ENCODE results near the gene DGLUCY.
"Not testable (repeated sequence)": the region's sequence is repeated elsewhere in the genome, so short reads cannot be mapped to it uniquely, and the experiment has no call there.

Gene DGLUCY

DNA sequence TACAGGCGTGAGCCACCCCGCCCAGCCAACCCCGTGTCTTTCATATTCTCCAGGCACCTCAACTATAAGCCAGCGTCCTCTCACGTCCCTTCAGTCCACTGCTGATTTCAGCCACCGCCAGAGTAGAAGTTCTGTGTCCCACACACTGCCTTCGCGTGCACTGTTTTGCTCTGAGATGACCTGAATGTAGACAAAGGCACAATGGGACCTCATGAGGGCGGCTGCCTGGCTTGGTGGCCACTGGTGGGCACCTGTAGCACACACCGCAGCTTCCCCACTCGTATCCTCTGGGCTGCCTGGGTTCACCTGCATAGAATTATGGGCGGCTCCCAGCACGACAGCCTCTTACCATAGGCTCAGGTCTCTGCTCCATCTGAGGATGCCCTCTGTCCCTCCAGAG, 73.4 kb downstream of the DGLUCY start:
- no peak for DNase-seq
- intact Hi-C loops (cut with DNase I; ENCODE audit: low total_unique reads), result loop anchor here (5.0 kb wide), 2 partner anchors 85 to 100 kb away; no protein-coding TSS in a partner anchor
- H3K4me3 ChIP-seq, result no peak overlapping the region
- no peaks in the 10 kb centered on the region for H3K27me3 ChIP-seq
- no peak overlapping the region for H3K27ac ChIP-seq
- H3K4me1 ChIP-seq, result no peaks in the 10 kb centered on the region
- H3K9me3 ChIP-seq, result no peaks in the 10 kb centered on the region
- H3K36me3 ChIP-seq, result peaks cover 43 to 84% (median 71%) of the 10 kb centered on the region in 3 donors
- TF ChIP-seq CTCF (IDR thresholded peaks at IDR 0.05), result no peak

DNA sequence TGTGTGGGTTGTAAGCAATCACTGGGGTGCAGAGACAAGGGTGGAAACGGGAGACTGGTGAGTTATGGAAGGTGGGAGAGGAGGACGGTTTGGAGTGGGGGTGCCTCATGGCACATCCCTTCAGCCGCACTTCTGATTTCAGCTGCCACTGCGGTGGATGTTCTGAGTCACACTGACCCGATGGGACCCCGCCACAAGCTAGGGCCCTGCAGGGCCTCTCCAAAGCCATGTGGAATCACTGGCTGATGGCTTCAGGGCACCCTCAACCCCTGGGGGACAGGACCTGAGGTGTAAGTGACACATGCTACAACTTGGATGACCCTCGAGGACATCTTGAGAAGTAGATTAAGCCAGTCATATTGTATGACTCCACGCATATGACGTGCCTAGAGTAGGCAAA, 77.0 kb downstream of the DGLUCY start:
- Histone ChIP-seq H3K27me3 (no peaks in the 10 kb centered on the region), H3K36me3 (peaks cover 25 to 67% (median 58%) of the 10 kb centered on the region in 3 donors), H3K4me1 (no peaks in the 10 kb centered on the region), H3K27ac (no peak overlapping the region), H3K9me3 (no peaks in the 10 kb centered on the region), H3K4me3 (no peak overlapping the region)
- no peak for DNase-seq
- intact Hi-C loops (cut with DNase I; ENCODE audit: low total_unique reads), result no loop called here
- TF ChIP-seq CTCF (IDR thresholded peaks at IDR 0.05), result no peak

DNA sequence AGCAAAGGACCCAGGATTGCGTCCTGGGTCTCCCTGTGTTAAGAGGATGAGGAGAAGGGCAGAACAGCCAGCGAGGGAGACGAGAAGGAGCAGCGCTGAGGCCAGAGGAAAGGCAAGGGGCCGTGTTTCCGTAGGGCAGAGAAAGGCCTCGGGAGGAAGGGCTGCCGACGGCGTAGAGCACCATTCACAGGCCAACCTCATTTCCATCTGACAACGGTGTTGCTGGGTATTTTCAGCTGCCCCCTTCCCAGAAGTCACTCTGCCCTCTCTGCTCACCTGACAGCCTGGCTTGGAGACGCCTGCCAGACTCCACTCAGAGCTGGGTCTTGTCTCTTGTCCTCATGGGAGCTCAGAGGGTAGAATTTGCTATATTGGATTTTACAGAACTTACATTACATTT, 79.2 kb downstream of the DGLUCY start:
- no peak for DNase-seq
- H3K4me1 ChIP-seq, result no peaks in the 10 kb centered on the region
- H3K27ac ChIP-seq, result no peak overlapping the region
- no peak overlapping the region for H3K4me3 ChIP-seq
- H3K27me3 ChIP-seq, result no peaks in the 10 kb centered on the region
- intact Hi-C loops (cut with DNase I; ENCODE audit: low total_unique reads), result no loop called here
- no peaks in the 10 kb centered on the region for H3K9me3 ChIP-seq
- peaks cover 23 to 67% (median 53%) of the 10 kb centered on the region in 3 donors for H3K36me3 ChIP-seq
- no peak for TF ChIP-seq CTCF (IDR thresholded peaks at IDR 0.05)

DNA sequence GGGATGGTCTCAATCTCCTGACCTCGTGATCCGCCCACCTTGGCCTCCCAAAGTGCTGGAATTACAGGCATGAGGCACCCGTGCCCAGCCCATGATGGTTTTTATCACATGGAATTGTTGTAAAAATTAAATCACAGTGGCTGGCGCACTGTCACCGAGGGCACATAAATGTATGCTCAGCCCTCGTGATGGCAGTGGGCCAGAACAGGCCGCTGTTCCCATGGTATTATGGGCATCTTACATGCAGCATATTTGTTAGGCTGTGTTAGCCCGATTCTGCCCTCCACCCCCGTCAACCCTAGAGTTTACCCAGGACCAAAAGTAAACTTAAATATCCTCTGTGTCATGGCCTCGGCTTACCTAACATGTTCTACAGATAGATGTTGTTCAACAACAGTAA, 82.0 kb downstream of the DGLUCY start:
- H3K4me3 ChIP-seq, result no peak overlapping the region
- no peak for DNase-seq
- no peaks in the 10 kb centered on the region for H3K4me1 ChIP-seq
- peaks cover 22 to 69% (median 55%) of the 10 kb centered on the region in 3 donors for H3K36me3 ChIP-seq
- intact Hi-C loops (cut with DNase I; ENCODE audit: low total_unique reads), result no loop called here
- no peaks in the 10 kb centered on the region for H3K9me3 ChIP-seq
- no peak overlapping the region for H3K27ac ChIP-seq
- H3K27me3 ChIP-seq, result no peaks in the 10 kb centered on the region
- TF ChIP-seq CTCF (IDR thresholded peaks at IDR 0.05), result no peak

DNA sequence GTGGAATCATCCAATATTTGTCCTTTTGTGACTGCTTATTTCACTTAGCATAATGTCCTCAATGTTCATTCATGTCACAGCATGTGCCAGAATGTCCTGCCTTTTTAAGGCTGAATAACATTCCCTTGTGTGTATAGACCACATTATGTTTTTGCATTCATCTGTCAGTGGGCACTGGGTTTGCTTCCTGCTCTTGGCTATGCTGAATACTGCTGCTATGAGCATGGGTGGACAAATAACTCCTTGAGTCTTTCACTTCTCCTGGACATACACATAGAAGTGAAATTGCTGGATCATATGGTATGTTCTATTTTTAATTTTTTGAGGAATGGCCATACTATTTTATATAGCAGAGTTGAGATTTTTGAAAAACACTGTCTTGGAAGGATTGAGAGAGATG, 83.8 kb downstream of the DGLUCY start:
- no peak for TF ChIP-seq CTCF (IDR thresholded peaks at IDR 0.05)
- H3K27me3 ChIP-seq, result no peaks in the 10 kb centered on the region
- no peaks in the 10 kb centered on the region for H3K9me3 ChIP-seq
- intact Hi-C loops (cut with DNase I; ENCODE audit: low total_unique reads), result no loop called here
- no peak overlapping the region for H3K27ac ChIP-seq
- DNase-seq, result no peak
- H3K4me1 ChIP-seq, result no peaks in the 10 kb centered on the region
- H3K36me3 ChIP-seq, result peaks cover 16 to 74% (median 52%) of the 10 kb centered on the region in 3 donors
- no peak overlapping the region for H3K4me3 ChIP-seq

DNA sequence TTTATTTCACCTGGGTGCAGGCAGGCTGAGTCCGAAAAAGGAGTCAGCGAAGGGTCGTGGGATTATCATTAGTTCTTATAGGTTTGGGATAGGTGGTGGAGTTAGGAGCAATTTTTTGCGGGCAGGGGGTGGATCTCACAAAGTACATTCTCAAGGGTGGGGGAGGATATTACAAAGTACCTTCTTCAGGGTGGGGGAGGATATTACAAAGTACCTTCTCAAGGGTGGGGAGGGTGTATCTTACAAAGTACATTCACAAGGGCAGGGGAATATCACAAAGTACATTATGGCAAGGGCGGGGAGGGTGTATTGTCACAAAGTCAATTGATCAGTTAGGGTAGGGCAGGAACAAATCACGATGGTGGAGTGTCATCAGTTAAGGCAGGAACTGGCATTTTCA, 86.9 kb downstream of the DGLUCY start:
- intact Hi-C loops (cut with DNase I; ENCODE audit: low total_unique reads); H3K9me3 ChIP-seq; H3K27me3 ChIP-seq; DNase-seq; H3K4me1 ChIP-seq; H3K27ac ChIP-seq; H3K4me3 ChIP-seq: not testable (repeated sequence)
- peaks cover 39 to 97% (median 76%) of the 10 kb centered on the region in 3 donors for H3K36me3 ChIP-seq

Measured in tibial artery (tissue), 4 donors.